Measurements from ENCODE around the gene TSPAN10. TPM values are rescaled to one million over a fixed set of nuclear protein-coding genes. Genes with fewer than 3 reads are reported as not detected.

Gene TSPAN10
- total RNA-seq, 1 experiment from 2014 or later: 1.2 TPM

DNA sequence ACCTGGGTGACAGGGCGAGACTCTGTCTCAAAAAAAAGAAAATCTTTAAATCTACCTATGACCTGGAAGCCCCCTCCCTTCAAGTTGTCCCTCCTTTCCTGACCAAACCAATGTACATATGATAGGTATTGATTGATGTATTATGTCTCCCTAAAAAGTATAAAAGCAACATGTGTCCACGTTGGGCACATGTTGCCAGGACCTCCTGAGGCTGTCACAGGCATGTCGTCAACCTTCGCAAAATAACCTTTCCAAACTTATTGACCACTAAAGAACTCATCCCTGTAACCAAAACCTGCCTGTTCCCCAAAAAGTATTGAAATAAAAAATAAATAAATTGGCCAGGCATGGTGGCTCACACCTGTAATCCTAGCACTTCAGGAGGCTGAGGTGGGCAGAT lies 25.0 kb downstream of the TSPAN10 start:
- H3K4ac ChIP-seq (ENCODE audit: low read depth, low read length): no peak overlapping the region
- H3K4me3 Mint-ChIP-seq: no peak overlapping the region

More for the DNA sequence above, 25.0 kb downstream of the TSPAN10 start:
- H3K27ac ChIP-seq (ENCODE audit: insufficient read length, low read depth, low read length): no peak overlapping the region
- no peak overlapping the region for H2BK5ac ChIP-seq (ENCODE audit: insufficient read length, low read length)
- peaks cover 2% of the 10 kb centered on the region for H3K23me2 ChIP-seq (ENCODE audit: insufficient read length, low read depth, low read length, poor library complexity, severe bottlenecking)
- peaks cover 2% of the 10 kb centered on the region; the same call in 1 of the 2 replicates for H3K4me1 ChIP-seq (ENCODE audit: insufficient read depth, low read length)
- no peaks in the 10 kb centered on the region for H3K9me3 Mint-ChIP-seq
- H3K18ac ChIP-seq (ENCODE audit: insufficient read length, low read depth, low read length): no peak overlapping the region
- H3K79me1 ChIP-seq (ENCODE audit: insufficient read depth, low read depth, low read length, poor library complexity, severe bottlenecking): no peaks in the 10 kb centered on the region
- H2BK20ac ChIP-seq (ENCODE audit: low read depth, low read length, poor library complexity, severe bottlenecking): no peak overlapping the region
- no peak overlapping the region for H3K56ac ChIP-seq (ENCODE audit: insufficient read length, low read depth, low read length)
- no peak overlapping the region for H3K14ac ChIP-seq (ENCODE audit: insufficient read depth, low read length)
- H2BK12ac ChIP-seq (ENCODE audit: insufficient read length, low read depth, low read length): no peak overlapping the region
- peak overlapping the region in 1 of 3 experiments; percentile 27; a peak in 1 of 7 replicates for H3K27ac Mint-ChIP-seq
- no peak overlapping the region for H2BK120ac ChIP-seq (ENCODE audit: low read depth, low read length, poor library complexity, severe bottlenecking)
- H4K91ac ChIP-seq (ENCODE audit: insufficient read length, low read depth, low read length): no peak overlapping the region
- no peak overlapping the region for H3K23ac ChIP-seq (ENCODE audit: insufficient read length, low read depth, low read length)
- H3K4me2 ChIP-seq (ENCODE audit: insufficient read depth, insufficient read length, low read length): no peak overlapping the region
- TF ChIP-seq, protein P1, sequence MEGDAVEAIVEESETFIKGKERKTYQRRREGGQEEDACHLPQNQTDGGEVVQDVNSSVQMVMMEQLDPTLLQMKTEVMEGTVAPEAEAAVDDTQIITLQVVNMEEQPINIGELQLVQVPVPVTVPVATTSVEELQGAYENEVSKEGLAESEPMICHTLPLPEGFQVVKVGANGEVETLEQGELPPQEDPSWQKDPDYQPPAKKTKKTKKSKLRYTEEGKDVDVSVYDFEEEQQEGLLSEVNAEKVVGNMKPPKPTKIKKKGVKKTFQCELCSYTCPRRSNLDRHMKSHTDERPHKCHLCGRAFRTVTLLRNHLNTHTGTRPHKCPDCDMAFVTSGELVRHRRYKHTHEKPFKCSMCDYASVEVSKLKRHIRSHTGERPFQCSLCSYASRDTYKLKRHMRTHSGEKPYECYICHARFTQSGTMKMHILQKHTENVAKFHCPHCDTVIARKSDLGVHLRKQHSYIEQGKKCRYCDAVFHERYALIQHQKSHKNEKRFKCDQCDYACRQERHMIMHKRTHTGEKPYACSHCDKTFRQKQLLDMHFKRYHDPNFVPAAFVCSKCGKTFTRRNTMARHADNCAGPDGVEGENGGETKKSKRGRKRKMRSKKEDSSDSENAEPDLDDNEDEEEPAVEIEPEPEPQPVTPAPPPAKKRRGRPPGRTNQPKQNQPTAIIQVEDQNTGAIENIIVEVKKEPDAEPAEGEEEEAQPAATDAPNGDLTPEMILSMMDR (conservative IDR thresholded peaks at IDR 0.05): no peak
- no peak overlapping the region for H4K8ac ChIP-seq (replicated peaks; ENCODE audit: insufficient read length, low read depth, low read length)
- no peaks in the 10 kb centered on the region for H3K27me3 ChIP-seq (ENCODE audit: insufficient read depth, low read length)
- no peak overlapping the region for H3T11ph ChIP-seq (ENCODE audit: low read length)
- H3K79me2 ChIP-seq (ENCODE audit: insufficient read depth, low read length): no peaks in the 10 kb centered on the region; the same call in 1 of the 2 replicates
- H3K9me3 ChIP-seq (ENCODE audit: control insufficient read depth, low read depth, low read length): no peaks in the 10 kb centered on the region
- DNase-seq: no peak
- H3K9ac ChIP-seq (ENCODE audit: extremely low read depth, insufficient read length, low read length): no peak overlapping the region
- no peak overlapping the region for H4K5ac ChIP-seq (ENCODE audit: insufficient read length, low read depth, low read length)
- WGBS (ENCODE audit: extremely low coverage, insufficient read length, low lambda C conversion rate): no CpG with 5 or more reads among the region's 4 CpGs
- H3K4me1 Mint-ChIP-seq: peaks cover 7 to 8% of the 10 kb centered on the region in 2 experiments
- H2BK15ac ChIP-seq (ENCODE audit: low read depth, low read length): no peak overlapping the region
- H2AK5ac ChIP-seq (ENCODE audit: insufficient read length, low read length): no peak overlapping the region
- H3K27me3 Mint-ChIP-seq (ENCODE audit: low read depth): no peaks in the 10 kb centered on the region
- peaks cover 5 to 16% (median 12%) of the 10 kb centered on the region in 3 experiments; a peak in 5 of 7 replicates for H3K36me3 Mint-ChIP-seq (ENCODE audit: insufficient read depth in 1 of 3, low read depth in 3 of 3)
- no peaks in the 10 kb centered on the region for H4K20me1 ChIP-seq (ENCODE audit: control insufficient read depth, insufficient read depth, insufficient read length)
- no peak overlapping the region for H2AFZ ChIP-seq (ENCODE audit: low read length)

Data from H9 (cell line).